NB4 (cell line): ENCODE data around the gene NTRK2.

Experiments used
- DNase-seq: peaks from one replicate; pipeline ENCODE4 v3.0.0; 2010; ENCODE audit warnings: low read depth
- H3K4me3 ChIP-seq: one replicate; pipeline ENCODE4 v1.5.1; 2011; ENCODE audit warnings: mild to moderate bottlenecking, low read depth, low read length, moderate library complexity
- MYC ChIP-seq: IDR thresholded peaks from 2 replicates; pipeline ENCODE4 v1.6.1; 2011; ENCODE audit warnings: low read depth, low read length
- POLR2A ChIP-seq: IDR thresholded peaks from 2 replicates; pipeline ENCODE4 v1.6.1; 2011; ENCODE audit warnings: mild to moderate bottlenecking; ENCODE audit not compliant: insufficient read length; ENCODE audit errors: extremely low read depth
- TF ChIP-seq, protein P1 (sequence below): IDR thresholded peaks from one replicate; pipeline ENCODE4 v1.5.1; 2012; ENCODE audit warnings: low read depth, low read length
- TF ChIP-seq, protein P2 (sequence below): IDR thresholded peaks from 2 replicates; pipeline ENCODE4 v1.6.1; 2011; ENCODE audit warnings: low read depth, low read length

Gene NTRK2

DNA sequence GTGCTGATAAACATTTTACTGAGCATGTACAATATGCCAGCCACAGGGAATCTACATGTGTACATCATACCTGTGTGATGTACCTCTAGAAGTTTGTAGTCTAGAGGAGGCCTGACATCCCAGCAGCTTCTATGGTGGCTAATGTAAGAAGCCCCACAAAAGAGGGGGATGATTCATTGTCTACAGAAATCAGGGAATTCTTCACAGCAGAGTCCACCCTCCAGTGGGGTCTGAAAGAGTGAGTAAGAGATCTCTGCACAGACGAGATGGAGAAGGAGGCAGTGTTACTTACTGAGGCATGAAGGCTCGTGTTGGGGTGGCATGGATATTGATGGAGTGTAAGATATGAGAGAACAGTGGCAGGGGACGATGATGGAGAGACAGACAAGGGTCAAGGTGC, 103.0 kb downstream of the NTRK2 start:
- H3K4me3 ChIP-seq, result no peak overlapping the region
- DNase-seq, result no peak
- TF ChIP-seq, protein P1, sequence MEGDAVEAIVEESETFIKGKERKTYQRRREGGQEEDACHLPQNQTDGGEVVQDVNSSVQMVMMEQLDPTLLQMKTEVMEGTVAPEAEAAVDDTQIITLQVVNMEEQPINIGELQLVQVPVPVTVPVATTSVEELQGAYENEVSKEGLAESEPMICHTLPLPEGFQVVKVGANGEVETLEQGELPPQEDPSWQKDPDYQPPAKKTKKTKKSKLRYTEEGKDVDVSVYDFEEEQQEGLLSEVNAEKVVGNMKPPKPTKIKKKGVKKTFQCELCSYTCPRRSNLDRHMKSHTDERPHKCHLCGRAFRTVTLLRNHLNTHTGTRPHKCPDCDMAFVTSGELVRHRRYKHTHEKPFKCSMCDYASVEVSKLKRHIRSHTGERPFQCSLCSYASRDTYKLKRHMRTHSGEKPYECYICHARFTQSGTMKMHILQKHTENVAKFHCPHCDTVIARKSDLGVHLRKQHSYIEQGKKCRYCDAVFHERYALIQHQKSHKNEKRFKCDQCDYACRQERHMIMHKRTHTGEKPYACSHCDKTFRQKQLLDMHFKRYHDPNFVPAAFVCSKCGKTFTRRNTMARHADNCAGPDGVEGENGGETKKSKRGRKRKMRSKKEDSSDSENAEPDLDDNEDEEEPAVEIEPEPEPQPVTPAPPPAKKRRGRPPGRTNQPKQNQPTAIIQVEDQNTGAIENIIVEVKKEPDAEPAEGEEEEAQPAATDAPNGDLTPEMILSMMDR, result no peak
- TF ChIP-seq MYC (no peak), POLR2A (no peak)
- TF ChIP-seq, protein P2, sequence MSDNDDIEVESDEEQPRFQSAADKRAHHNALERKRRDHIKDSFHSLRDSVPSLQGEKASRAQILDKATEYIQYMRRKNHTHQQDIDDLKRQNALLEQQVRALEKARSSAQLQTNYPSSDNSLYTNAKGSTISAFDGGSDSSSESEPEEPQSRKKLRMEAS, result no peak

DNA sequence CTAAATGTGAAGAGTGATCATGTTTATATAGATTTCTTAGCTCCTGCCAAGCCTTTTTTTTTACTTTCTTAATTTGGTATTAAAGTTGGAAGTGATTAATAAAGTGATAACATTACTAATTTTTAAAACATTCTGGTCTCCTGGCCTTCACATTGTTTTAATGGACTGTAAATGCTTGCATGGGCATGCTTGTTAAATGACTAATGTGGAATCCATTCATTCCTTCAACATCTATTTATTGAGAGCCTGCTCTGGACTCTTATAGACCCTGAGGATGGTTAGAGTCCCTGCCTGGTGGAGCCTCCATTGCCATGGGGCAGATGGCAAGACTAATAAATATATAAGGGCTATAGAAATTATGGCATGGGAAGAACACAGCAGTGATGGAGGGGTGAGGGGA, 103.5 kb downstream of the NTRK2 start:
- TF ChIP-seq POLR2A, result no peak
- TF ChIP-seq, protein P1, result no peak
- no peak for TF ChIP-seq MYC
- TF ChIP-seq, protein P2, result no peak
- H3K4me3 ChIP-seq, result no peak overlapping the region
- DNase-seq, result no peak

DNA sequence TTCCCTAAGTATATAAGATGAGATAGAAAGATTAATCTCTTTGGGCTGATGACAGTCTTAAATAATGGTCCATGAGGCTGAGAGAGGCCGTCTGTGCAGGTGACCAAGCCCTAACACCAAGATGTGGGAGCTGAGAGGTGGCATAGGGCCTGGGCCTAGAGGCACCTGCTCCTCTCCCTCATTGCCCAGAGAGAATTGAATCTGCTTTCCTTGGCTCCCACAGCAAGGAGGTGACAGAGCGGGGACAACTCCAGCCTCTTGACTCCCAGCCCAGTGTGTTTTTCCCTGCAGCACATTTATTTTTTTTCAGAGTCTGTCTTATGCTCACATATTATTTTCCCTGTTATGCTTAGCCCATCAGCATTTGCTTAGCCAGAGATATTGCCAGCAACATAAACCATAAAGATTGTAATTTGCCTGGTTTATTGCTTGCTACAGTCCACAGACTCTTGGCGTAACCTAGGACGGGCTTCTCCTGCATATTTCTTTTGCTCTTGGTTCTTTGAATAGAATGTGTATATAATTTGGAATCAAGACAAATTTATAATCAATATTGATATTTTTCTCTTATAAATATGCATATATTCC, 105.6 kb downstream of the NTRK2 start:
- TF ChIP-seq POLR2A, result no peak
- TF ChIP-seq, protein P2, result no peak
- TF ChIP-seq, protein P1, result no peak
- no peak for TF ChIP-seq MYC
- no peak overlapping the region for H3K4me3 ChIP-seq
- DNase-seq, result no peak

DNA sequence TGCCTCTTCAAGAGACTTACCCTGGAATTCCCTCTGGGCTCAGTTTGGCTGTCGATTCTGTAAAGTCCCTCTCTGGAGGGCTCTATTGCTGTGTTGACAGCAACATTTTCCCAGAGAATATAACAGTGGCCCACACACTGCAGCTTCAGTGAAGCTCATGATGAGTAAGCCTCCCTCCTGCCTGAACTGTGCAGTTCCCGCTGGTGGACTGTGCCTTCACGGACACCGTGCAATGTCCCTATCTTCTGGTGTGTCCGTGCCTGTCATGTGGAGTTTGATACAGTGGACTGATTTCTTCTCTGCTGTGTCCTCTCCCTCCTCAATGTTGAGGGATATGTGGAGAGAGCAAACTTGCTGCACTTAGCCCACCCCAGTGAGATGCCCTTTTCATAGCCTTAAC, 109.0 kb downstream of the NTRK2 start:
- TF ChIP-seq, protein P2, result no peak
- TF ChIP-seq POLR2A, result no peak
- DNase-seq, result no peak
- H3K4me3 ChIP-seq, result no peak overlapping the region

DNA sequence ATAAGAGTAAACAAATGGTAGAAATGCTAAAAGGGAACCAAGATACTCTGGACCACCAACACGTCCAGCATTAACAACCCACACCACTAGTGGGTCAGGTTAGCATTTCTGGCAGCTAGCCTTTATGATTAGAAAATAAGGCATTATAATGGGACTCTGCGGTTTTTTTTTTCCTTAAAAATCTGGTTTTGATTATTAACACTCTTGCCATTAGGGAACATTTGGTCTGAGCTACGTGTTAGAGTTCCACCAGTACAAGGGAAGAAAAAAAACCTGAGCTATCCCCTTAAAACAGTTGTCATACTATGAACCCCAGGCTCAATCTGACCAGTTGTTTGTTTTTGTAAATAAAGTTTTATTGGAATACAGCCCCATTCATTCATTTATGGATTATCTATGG, 110.4 kb downstream of the NTRK2 start:
- TF ChIP-seq, protein P2, result no peak
- TF ChIP-seq MYC (no peak), POLR2A (no peak)
- TF ChIP-seq, protein P1, result no peak
- no peak for DNase-seq
- H3K4me3 ChIP-seq, result no peak overlapping the region

DNA sequence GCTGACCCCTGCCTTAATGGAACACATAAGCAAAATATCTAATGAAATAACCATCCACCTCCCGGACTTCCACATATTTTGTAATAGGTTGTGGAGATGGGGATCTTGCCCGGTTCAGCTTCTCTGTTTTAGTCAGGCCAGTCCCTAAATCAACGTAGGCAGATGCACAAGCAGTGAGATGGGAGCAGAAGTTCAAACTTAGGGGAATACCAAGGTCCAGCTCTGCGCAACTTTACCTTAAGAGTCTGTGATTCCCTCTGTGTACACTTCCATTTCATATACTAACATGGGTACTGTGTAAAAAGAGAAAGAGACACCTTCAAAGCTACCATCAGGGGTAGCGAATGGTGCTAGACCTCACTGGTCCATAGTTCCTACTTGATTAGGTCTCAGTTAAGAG, 110.9 kb downstream of the NTRK2 start:
- DNase-seq, result no peak
- H3K4me3 ChIP-seq, result no peak overlapping the region
- TF ChIP-seq POLR2A, result no peak
- TF ChIP-seq, protein P1, result no peak
- no peak for TF ChIP-seq MYC
- TF ChIP-seq, protein P2, result no peak
